GM18502 (cell line): Measurements from ENCODE around the gene KLHL6.

Experiments used
- ATAC-seq: cut with Tn5 transposase; IDR thresholded peaks from one replicate; pipeline ENCODE4 v1.9.1; 2021; ENCODE audit warnings: mild to moderate bottlenecking; ENCODE audit not compliant: unreplicated experiment, poor library complexity

The KLHL6 gene, protein sequence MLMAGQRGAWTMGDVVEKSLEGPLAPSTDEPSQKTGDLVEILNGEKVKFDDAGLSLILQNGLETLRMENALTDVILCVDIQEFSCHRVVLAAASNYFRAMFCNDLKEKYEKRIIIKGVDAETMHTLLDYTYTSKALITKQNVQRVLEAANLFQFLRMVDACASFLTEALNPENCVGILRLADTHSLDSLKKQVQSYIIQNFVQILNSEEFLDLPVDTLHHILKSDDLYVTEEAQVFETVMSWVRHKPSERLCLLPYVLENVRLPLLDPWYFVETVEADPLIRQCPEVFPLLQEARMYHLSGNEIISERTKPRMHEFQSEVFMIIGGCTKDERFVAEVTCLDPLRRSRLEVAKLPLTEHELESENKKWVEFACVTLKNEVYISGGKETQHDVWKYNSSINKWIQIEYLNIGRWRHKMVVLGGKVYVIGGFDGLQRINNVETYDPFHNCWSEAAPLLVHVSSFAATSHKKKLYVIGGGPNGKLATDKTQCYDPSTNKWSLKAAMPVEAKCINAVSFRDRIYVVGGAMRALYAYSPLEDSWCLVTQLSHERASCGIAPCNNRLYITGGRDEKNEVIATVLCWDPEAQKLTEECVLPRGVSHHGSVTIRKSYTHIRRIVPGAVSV

GRCh38 chr3:183555541-183556081 is at the start of gene KLHL6:
Gene KLHL6, minus strand, starts transcription at chr3:183555706. Its CDS starts 53 bp downstream, at chr3:183555653.
- ATAC-seq: peak; percentile 92

- no peak for ATAC-seq
Measured at GRCh38 chr3:183597959-183598358, 42.5 kb upstream of the KLHL6 start.

GRCh38 chr3:183594636-183595035 is 39.1 kb upstream of the KLHL6 start:
- ATAC-seq: no peak

DNA sequence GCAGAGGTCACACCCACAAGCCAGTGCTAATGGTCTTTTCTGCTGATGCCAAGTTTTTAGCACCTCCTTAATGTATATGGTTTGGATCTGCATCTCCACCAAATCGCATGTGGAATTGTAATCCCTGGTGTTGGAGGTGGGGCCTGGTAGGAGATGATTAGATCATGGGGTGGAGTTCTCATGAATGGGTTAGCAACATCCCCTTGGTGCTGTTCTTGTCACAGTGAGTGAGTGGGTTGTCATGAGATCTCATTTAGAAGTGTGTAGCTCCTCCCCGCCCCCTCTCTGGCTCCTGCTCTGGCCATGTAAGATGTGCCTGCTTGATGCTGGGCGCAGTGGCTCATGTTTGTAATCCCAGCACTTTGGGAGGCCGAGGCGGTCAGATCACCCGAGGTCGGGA is 37.3 kb upstream of the KLHL6 start:
- no peak for ATAC-seq

GRCh38 chr3:183591881-183592521 is 36.5 kb upstream of the KLHL6 start:
- peak; percentile 94 for ATAC-seq

DNA sequence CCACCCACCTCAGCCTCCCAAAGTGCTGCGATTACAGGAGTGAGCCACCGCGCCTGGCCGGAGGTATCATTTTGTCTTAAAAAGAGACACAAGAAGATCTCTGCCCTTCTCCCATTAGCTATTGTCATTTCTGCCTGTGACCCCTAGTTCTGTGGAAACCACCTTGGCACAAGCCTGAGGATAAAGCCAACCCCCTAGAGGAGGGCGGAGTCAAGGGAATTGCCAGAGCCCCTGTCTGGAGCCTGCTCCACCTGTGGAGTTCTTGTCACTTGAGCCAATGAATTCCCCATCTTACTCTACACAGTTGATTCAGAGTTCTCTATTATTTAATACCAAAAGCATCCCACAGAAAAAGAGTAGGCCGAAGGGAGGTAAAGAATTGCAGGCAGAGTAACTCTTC is 34.9 kb upstream of the KLHL6 start:
- ATAC-seq: no peak

- no peak for ATAC-seq
Measured at GRCh38 chr3:183587336-183587735, 31.8 kb upstream of the KLHL6 start.

DNA sequence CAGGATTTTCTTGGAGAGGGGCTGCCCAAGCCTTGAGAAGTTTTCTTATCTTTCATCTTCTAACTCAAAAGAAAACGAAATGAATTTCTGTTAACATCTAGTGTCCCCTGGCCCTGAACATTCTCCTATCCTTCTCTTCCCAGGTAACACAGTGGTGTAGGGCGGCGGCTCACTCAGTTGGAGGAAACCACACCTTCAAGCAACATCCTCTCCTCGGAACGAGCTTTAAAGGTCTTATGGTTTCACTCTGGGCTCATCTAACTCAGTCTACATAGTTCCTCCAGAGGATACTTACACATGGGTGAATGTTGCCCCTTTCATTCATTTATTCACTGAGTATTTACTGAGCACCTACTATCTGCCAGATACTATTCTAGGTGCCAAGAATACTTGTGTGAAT is 31.0 kb upstream of the KLHL6 start:
- ATAC-seq: no peak

GRCh38 chr3:183584914-183585280 is 29.4 kb upstream of the KLHL6 start:
- no peak for ATAC-seq

DNA sequence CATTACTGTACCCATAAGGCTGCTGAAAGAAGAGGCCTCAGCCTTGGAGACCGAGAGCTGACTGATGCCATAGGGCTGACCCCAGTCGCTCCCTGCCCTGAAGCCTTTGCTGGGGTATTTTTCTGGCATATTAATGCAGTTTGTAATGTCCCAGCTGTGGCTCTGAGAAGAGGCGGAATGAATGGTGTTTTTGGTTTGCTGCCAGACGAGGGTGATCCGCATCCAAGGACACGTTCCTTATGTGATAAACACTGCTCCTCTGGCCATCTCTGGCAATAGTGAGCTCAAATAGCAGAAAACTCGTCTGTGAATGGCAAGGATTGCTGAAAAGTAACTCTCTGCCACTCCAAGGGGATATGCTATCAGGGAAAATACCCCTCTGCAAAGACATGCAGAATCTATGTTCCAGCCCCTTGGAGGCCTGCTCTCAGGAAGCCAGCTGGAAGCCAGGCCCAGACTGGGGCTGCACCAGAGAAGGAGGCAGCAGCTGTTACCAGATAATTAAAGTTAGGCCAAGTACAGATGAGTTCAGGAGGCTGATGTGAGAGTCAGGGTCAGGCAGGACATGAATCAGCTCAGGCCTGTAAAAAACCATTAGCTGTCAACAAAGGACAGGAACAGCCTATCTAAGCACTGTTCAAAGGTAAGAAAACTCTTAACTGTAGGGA is 28.9 kb upstream of the KLHL6 start:
- no peak for ATAC-seq

DNA sequence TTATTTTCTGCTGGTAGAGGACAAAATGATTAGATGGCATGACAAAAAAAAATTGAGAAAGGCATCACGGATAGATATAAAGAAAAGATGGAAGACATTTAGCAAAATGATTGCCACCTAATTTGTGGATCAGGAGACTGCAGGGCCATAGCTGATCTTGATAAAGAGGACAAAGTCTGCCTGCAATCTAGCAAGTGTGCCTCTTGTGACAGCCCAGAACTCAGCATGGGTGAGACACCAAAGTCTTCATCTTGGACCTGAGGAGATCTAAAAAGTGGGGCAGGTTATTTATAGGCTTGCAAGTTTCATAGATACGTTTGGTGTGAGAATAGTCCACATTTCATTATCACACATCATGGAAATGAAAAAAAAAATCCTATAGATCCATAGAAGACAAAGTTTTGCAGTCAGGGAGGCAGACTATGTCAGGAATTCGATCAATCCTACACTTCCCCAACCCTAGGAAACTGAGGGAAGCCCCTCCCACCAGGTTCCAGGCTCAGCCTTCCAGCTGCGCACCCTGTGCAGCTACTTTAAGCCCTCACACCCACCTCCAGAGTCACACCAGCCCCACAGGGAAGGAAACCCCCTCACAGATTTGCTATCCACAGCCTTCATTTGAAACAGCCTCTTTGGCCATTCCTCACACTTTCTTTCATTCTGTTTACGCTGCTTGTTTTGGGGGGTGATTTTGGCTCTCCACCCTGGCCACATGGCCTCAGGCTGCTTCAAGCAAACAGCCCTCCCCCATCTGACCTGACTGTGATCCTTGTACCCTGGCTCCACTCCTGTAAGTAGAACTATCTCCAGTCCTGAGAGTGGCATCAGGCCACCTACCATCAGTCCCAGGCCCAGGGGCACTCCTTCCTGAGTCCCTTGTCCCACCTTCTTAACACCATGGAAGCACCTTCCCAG is 28.1 kb upstream of the KLHL6 start:
- no peak for ATAC-seq

DNA sequence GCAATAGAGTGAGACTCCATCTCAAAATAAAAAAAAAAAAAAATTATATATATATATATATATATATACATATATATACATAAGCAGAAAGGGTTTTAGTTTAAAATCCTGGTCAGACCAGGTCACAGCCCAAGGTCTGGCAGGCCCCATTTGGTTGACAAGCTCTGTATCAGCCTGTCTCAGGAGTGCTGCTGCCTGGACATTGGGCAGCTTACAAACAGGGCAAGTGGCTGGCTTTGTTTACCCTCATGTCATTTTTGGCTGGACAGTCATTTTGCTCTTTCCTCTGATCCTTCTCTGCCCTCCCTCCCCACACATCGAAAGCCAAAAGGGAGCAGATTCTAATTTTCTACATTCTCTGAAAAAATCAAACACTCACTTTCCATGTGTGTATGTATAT is 26.7 kb upstream of the KLHL6 start:
- ATAC-seq: no peak

DNA sequence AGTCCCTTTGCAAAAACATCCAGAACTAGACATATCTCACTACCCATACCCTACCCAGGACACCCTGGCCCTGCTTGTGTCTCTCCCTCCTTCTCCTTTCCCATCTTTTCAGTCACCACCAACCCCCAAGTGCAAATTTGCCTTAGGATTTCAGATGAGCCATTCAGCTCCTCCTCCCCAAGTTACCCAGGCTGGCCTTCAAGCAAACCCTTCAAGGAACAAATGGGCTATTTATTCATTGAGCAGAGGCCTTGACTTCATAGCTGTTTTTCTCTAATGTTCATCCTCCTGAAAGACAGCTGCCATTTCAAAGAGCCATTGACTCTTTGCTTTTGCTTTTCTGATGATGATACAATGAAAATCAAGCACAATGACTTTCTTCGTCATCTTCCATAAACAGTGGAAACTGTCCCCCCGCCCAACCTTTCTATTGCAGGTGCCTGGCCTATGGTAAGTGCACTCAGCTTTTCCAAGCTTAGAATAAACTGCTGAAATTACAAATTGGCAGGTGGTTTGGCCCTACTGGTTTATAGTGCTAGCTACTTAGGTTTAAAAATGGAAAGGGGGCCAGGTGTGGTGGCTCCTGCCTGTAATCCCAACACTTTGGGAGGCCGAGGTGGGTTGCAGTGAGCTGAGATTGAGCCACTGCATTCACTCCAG is 26.1 kb upstream of the KLHL6 start:
- ATAC-seq: no peak

- no peak for ATAC-seq
Measured at GRCh38 chr3:183579967-183580900, 24.7 kb upstream of the KLHL6 start.

GRCh38 chr3:183578179-183578578 is 22.7 kb upstream of the KLHL6 start:
- ATAC-seq: no peak

GRCh38 chr3:183577346-183577745 is 21.8 kb upstream of the KLHL6 start:
- ATAC-seq: no peak

GRCh38 chr3:183576487-183577107 is 21.1 kb upstream of the KLHL6 start:
- ATAC-seq: no peak

- ATAC-seq: no peak
Measured at GRCh38 chr3:183572935-183573334, 17.4 kb upstream of the KLHL6 start.
